Measurements from ENCODE around the gene SOX10. TPM values are rescaled to one million over a fixed set of nuclear protein-coding genes. Genes with fewer than 3 reads are reported as not detected.

SOX10 gene
- total and polyA plus RNA-seq, 2 of the 13 experiments (the other 11 are each of a cell fraction or from before 2014, with no cell fraction given), result not detected

GRCh38 chr22:37930270-37930951 is 53.9 kb downstream of the SOX10 start (continued):
- no peak for TF ChIP-seq JUND (CRISPR knock-in tag; IDR thresholded peaks at IDR 0.05)
- TF ChIP-seq, protein P1, sequence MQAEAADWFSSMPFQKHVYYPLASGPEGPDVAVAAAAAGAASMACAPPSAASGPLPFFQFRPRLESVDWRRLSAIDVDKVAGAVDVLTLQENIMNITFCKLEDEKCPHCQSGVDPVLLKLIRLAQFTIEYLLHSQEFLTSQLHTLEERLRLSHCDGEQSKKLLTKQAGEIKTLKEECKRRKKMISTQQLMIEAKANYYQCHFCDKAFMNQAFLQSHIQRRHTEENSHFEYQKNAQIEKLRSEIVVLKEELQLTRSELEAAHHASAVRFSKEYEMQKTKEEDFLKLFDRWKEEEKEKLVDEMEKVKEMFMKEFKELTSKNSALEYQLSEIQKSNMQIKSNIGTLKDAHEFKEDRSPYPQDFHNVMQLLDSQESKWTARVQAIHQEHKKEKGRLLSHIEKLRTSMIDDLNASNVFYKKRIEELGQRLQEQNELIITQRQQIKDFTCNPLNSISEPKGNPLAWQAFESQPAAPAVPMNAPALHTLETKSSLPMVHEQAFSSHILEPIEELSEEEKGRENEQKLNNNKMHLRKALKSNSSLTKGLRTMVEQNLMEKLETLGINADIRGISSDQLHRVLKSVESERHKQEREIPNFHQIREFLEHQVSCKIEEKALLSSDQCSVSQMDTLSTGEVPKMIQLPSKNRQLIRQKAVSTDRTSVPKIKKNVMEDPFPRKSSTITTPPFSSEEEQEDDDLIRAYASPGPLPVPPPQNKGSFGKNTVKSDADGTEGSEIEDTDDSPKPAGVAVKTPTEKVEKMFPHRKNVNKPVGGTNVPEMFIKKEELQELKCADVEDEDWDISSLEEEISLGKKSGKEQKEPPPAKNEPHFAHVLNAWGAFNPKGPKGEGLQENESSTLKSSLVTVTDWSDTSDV (CRISPR knock-in tag; IDR thresholded peaks at IDR 0.05), result no peak
- no peak for TF ChIP-seq ZNF563 (CRISPR knock-in tag; IDR thresholded peaks at IDR 0.05)
- TF ChIP-seq ELF3 (CRISPR knock-in tag; IDR thresholded peaks at IDR 0.05), result no peak
- peak; percentile 33 for TF ChIP-seq STAG1 (CRISPR knock-in tag; IDR thresholded peaks at IDR 0.05)
- TF ChIP-seq TEAD2 (CRISPR knock-in tag; IDR thresholded peaks at IDR 0.05), result no peak
- TF ChIP-seq EED (CRISPR knock-in tag; IDR thresholded peaks at IDR 0.05), result no peak
- TF ChIP-seq ZNF768 (CRISPR knock-in tag; IDR thresholded peaks at IDR 0.05), result peak; percentile 99
- no peak for TF ChIP-seq ZNF776 (CRISPR knock-in tag; IDR thresholded peaks at IDR 0.05)
- no peak for TF ChIP-seq FOXC1 (CRISPR knock-in tag; IDR thresholded peaks at IDR 0.05; ENCODE audit: borderline replicate concordance)

- no CpG with 5 or more reads among the region's 5 CpGs for WGBS (ENCODE audit: low lambda C conversion rate)
- DNase-seq (ENCODE audit: low spot score) (no peak), FAIRE-seq (no peak), ATAC-seq (no peak)
- Histone ChIP-seq H3K4me3 (replicated peaks in 1 of 3; ENCODE audit: insufficient read depth in 1 of 3, low read depth in 2 of 3, low read length in 3 of 3) (no peak overlapping the region), H3K4me1 (ENCODE audit: insufficient read depth, low read length) (peaks cover 13% of the 10 kb centered on the region), H3K79me2 (ENCODE audit: insufficient read depth, low read length) (no peaks in the 10 kb centered on the region), H3K27me3 (ENCODE audit: control insufficient read depth in 1 of 2, insufficient read depth in 2 of 2, low read length in 2 of 2) (no peaks in the 10 kb centered on the region), H4K20me1 (ENCODE audit: insufficient read depth, low read length) (no peaks in the 10 kb centered on the region), H3K9me3 (ENCODE audit: low read length) (no peaks in the 10 kb centered on the region), H3K36me3 (replicated peaks in 1 of 2; ENCODE audit: control insufficient read depth in 1 of 2, insufficient read depth in 2 of 2, low read length in 2 of 2) (peaks cover 25 to 37% of the 10 kb centered on the region in 2 experiments; a peak in 4 of 5 replicates), H3K9ac (ENCODE audit: insufficient read depth, low read depth, low read length) (no peak overlapping the region), H2AFZ (ENCODE audit: low read length) (no peak overlapping the region), H3K27ac (ENCODE audit: extremely low read length, insufficient read depth, low read length) (no peak overlapping the region), H3K4me2 (ENCODE audit: low read depth, low read length) (no peak overlapping the region)
- intact Hi-C loops (cut with micrococcal nuclease; ENCODE audit: unreplicated experiment), result no loop called here
- in situ Hi-C loops (cut with HindIII; ENCODE audit: extremely low pct_ligation_motif_present, low pct_unique_long_range_greater_than_20kb), result no loop called here
- ChIA-PET POLR2A (no interaction called here), CTCF (ENCODE audit: low intra/inter-chr PET ratio, low total read pairs) (no interaction called here)
- BruUV-seq (replicated peaks), result no TSS peak
- TF ChIP-seq AGO2 (optimal IDR thresholded peaks at IDR 0.05; ENCODE audit: low read depth, low read length), result no peak
- TF ChIP-seq, protein P2, sequence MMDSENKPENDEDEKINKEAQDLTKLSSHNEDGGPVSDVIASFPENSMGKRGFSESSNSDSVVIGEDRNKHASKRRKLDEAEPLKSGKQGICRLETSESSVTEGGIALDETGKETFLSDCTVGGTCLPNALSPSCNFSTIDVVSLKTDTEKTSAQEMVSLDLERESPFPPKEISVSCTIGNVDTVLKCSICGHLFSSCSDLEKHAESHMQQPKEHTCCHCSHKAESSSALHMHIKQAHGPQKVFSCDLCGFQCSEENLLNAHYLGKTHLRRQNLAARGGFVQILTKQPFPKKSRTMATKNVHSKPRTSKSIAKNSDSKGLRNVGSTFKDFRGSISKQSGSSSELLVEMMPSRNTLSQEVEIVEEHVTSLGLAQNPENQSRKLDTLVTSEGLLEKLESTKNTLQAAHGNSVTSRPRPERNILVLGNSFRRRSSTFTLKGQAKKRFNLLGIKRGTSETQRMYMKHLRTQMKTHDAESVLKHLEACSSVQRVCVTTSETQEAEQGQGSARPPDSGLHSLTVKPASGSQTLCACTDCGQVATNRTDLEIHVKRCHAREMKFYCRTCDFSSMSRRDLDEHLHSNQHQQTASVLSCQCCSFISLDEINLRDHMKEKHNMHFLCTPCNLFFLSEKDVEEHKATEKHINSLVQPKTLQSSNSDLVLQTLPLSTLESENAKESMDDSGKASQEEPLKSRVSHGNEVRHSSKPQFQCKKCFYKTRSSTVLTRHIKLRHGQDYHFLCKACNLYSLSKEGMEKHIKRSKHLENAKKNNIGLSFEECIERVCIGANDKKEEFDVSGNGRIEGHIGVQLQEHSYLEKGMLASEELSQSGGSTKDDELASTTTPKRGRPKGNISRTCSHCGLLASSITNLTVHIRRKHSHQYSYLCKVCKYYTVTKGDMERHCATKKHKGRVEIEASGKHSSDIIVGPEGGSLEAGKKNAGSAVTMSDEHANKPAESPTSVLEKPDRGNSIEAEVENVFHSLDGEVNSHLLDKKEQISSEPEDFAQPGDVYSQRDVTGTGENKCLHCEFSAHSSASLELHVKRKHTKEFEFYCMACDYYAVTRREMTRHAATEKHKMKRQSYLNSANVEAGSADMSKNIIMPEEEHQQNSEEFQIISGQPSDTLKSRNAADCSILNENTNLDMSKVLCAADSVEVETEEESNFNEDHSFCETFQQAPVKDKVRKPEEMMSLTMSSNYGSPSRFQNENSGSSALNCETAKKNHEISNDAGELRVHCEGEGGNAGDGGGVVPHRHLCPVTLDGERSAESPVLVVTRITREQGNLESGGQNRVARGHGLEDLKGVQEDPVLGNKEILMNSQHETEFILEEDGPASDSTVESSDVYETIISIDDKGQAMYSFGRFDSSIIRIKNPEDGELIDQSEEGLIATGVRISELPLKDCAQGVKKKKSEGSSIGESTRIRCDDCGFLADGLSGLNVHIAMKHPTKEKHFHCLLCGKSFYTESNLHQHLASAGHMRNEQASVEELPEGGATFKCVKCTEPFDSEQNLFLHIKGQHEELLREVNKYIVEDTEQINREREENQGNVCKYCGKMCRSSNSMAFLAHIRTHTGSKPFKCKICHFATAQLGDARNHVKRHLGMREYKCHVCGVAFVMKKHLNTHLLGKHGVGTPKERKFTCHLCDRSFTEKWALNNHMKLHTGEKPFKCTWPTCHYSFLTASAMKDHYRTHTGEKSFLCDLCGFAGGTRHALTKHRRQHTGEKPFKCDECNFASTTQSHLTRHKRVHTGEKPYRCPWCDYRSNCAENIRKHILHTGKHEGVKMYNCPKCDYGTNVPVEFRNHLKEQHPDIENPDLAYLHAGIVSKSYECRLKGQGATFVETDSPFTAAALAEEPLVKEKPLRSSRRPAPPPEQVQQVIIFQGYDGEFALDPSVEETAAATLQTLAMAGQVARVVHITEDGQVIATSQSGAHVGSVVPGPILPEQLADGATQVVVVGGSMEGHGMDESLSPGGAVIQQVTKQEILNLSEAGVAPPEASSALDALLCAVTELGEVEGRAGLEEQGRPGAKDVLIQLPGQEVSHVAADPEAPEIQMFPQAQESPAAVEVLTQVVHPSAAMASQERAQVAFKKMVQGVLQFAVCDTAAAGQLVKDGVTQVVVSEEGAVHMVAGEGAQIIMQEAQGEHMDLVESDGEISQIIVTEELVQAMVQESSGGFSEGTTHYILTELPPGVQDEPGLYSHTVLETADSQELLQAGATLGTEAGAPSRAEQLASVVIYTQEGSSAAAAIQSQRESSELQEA (CRISPR knock-in tag; IDR thresholded peaks at IDR 0.05; ENCODE audit: not compliant biosample characterization), result no peak
Observed at GRCh38 chr22:37929390-37929789, 55.0 kb downstream of the SOX10 start.

Measured in HepG2 (cell line).